HepG2 (cell line): ENCODE results near the gene ACP5. TPM values are rescaled to one million over a fixed set of nuclear protein-coding genes. Genes with fewer than 3 reads are reported as not detected.

ENCODE experiments used
- BHLHE40 ChIP-seq: IDR thresholded peaks from 2 replicates; pipeline ENCODE4 v1.6.1; 2011; ENCODE audit warnings: low read length, improper control_type of control experiment
- CHD2 ChIP-seq: IDR thresholded peaks from 2 replicates; pipeline ENCODE4 v1.6.1; 2011; ENCODE audit warnings: low read depth, low read length, improper control_type of control experiment
- DMAP1 ChIP-seq: IDR thresholded peaks from 2 replicates; pipeline ENCODE4 v1.6.1; 2016
- ETS1 ChIP-seq: sonication (generic); formaldehyde crosslinking; IDR thresholded peaks from 2 replicates; pipeline ENCODE4 v1.4.0; 2020; ENCODE audit warnings: missing genetic modification reagents
- GFI1 ChIP-seq: sonication (generic); formaldehyde crosslinking; IDR thresholded peaks from 2 replicates; pipeline ENCODE4 v1.5.0; 2020; ENCODE audit warnings: missing genetic modification reagents, mild to moderate bottlenecking, borderline replicate concordance
- HIC2 ChIP-seq: sonication (generic); formaldehyde crosslinking; IDR thresholded peaks from 2 replicates; pipeline ENCODE4 v1.9.0; 2022; ENCODE audit warnings: low read depth, missing genetic modification reagents
- PHF5A ChIP-seq: IDR thresholded peaks from one replicate; pipeline ENCODE4 v1.6.1; 2018; ENCODE audit warnings: low read depth, missing genetic modification reagents; ENCODE audit not compliant: unreplicated experiment
- RCOR2 ChIP-seq: IDR thresholded peaks from 2 replicates; pipeline ENCODE4 v1.6.1; 2016; ENCODE audit warnings: missing biosample characterization, missing genetic modification reagents
- REXO4 ChIP-seq: sonication (generic); formaldehyde crosslinking; IDR thresholded peaks from 2 replicates; pipeline ENCODE4 v1.8.0; 2022; ENCODE audit warnings: missing genetic modification reagents, mild to moderate bottlenecking, borderline replicate concordance
- RFX1 ChIP-seq: fragments of 450-650 bp; IDR thresholded peaks from 2 replicates; pipeline ENCODE4 v1.6.1; 2017
- RNF2 ChIP-seq: fragments of 450-650 bp; conservative IDR thresholded peaks from 2 replicates; pipeline ENCODE4 v1.6.1; 2016; ENCODE audit warnings: low read depth
- ZHX2 ChIP-seq, 2 experiments: sonication (generic) in 1 of 2; formaldehyde crosslinking in 1 of 2; IDR thresholded peaks; 2 replicates each; pipeline versions ENCODE4 v1.6.1 to v1.9.0; 2014 to 2022; ENCODE audit warnings: antibody characterized with exemption in 1 of 2, borderline replicate concordance in 1 of 2, inconsistent platforms in 1 of 2, low read depth in 1 of 2, missing genetic modification reagents in 1 of 2
- ZNF441 ChIP-seq: sonication (generic); formaldehyde crosslinking; IDR thresholded peaks from 2 replicates; pipeline ENCODE4 v1.7.0; 2021; ENCODE audit warnings: missing genetic modification reagents, borderline replicate concordance
- ZNF496 ChIP-seq: sonication (generic); formaldehyde crosslinking; IDR thresholded peaks from 2 replicates; pipeline ENCODE4 v1.8.1; 2023; ENCODE audit warnings: mild to moderate bottlenecking, moderate library complexity, missing genetic modification reagents; ENCODE audit not compliant: insufficient replicate concordance
- ZNF546 ChIP-seq: sonication (generic); formaldehyde crosslinking; conservative IDR thresholded peaks from 2 replicates; pipeline ENCODE4 v1.8.1; 2023; ENCODE audit warnings: mild to moderate bottlenecking, missing genetic modification reagents
- ZNF556 ChIP-seq: sonication (generic); formaldehyde crosslinking; IDR thresholded peaks from 2 replicates; pipeline ENCODE4 v1.4.0; 2020; ENCODE audit warnings: mild to moderate bottlenecking, missing genetic modification reagents, borderline replicate concordance
- ZNF605 ChIP-seq: sonication (generic); formaldehyde crosslinking; IDR thresholded peaks from 2 replicates; pipeline ENCODE4 v1.8.0; 2022; ENCODE audit warnings: mild to moderate bottlenecking, missing genetic modification reagents
- ZNF784 ChIP-seq: sonication (generic); formaldehyde crosslinking; IDR thresholded peaks from 2 replicates; pipeline ENCODE4 v1.5.1; 2020; ENCODE audit warnings: missing genetic modification reagents, mild to moderate bottlenecking, borderline replicate concordance
- ZNF841 ChIP-seq: sonication (generic); formaldehyde crosslinking; IDR thresholded peaks from 2 replicates; pipeline ENCODE4 v1.8.1; 2023; ENCODE audit warnings: missing genetic modification reagents, borderline replicate concordance
- ZSCAN22 ChIP-seq: sonication (generic); formaldehyde crosslinking; IDR thresholded peaks from 2 replicates; pipeline ENCODE4 v1.4.0; 2020; ENCODE audit warnings: mild to moderate bottlenecking, missing genetic modification reagents
- polyA plus RNA-seq, 8 experiments: library from polyadenylated mRNA; depleted of rRNA in 3 of 8; stranded (reverse) in 7 of 8; unstranded in 1 of 8; fragments of >200 nt; fragmentation: Illumina TruSeq in 4 of 8; extraction: Trizol in 4 of 8; gene quantifications; 2 replicates each; pipeline versions ENCODE4 v1.2.1 to v1.2.3, GENCODE V29; 2011 to 2016; ENCODE audit warnings: low read depth in 4 of 8, missing spikeins in 1 of 8, mixed read lengths in 1 of 8; ENCODE audit not compliant: insufficient read depth in 1 of 8
- total RNA-seq, 5 experiments: library from RNA; depleted of rRNA; stranded (reverse); fragments of >200 nt; fragmentation: Illumina TruSeq; extraction: Trizol; gene quantifications; 2 replicates each; pipeline ENCODE4 v1.2.3, GENCODE V29; 2016; ENCODE audit warnings: low read depth in 1 of 5

ACP5 gene
- total and polyA plus RNA-seq, 2 of the 13 experiments (the other 11 are each of a cell fraction or from before 2014, with no cell fraction given), result 1.3 to 6.7 TPM

- TF ChIP-seq ZHX2 (IDR thresholded peaks at IDR 0.05; ENCODE audit: low read depth), result no peak
- TF ChIP-seq ZHX2 (CRISPR knock-in tag; IDR thresholded peaks at IDR 0.05; ENCODE audit: borderline replicate concordance), result no peak
- no peak; the same call in 1 of the 2 replicates for TF ChIP-seq GFI1 (CRISPR knock-in tag)
- peak; percentile 87; the same call in 1 of the 2 replicates for TF ChIP-seq DMAP1
- no peak for TF ChIP-seq ZNF496
- peak; percentile 72; the same call in 1 of the 2 replicates for TF ChIP-seq RNF2
- TF ChIP-seq ZNF546 (CRISPR knock-in tag), result 0 out of 2 replicates have a peak, but pooled peaks have one; percentile 72
- TF ChIP-seq REXO4, result no peak
- no peak for TF ChIP-seq PHF5A (CRISPR knock-in tag)
- TF ChIP-seq BHLHE40, result 0 out of 2 replicates have a peak, but pooled peaks have one; percentile 37
- no peak for TF ChIP-seq HIC2 (CRISPR knock-in tag)
- no peak for TF ChIP-seq ZNF841 (CRISPR knock-in tag)
- peak; percentile 83 for TF ChIP-seq CHD2
- 0 out of 2 replicates have a peak, but pooled peaks have one; percentile 87 for TF ChIP-seq ZNF556 (CRISPR knock-in tag)
- peak; percentile 24; the same call in 1 of the 2 replicates for TF ChIP-seq ZNF784 (CRISPR knock-in tag)
- no peak for TF ChIP-seq ETS1 (CRISPR knock-in tag)
- TF ChIP-seq ZNF605, result peak; percentile 57; the same call in 1 of the 2 replicates
- no peak for TF ChIP-seq RCOR2 (CRISPR knock-in tag)
- TF ChIP-seq RFX1, result no peak
- TF ChIP-seq ZNF441 (CRISPR knock-in tag), result peak; percentile 49
- TF ChIP-seq ZSCAN22 (CRISPR knock-in tag), result no peak
Observed at GRCh38 chr19:11528551-11529341, 48.7 kb downstream of the ACP5 start, which contains the start of gene ECSIT (continued).
